NCI-H2107 (cell line): Measurements from ENCODE around the gene DNMT3A.

Source experiments
- DNase-seq: peaks from one replicate; lab custom pipeline; 2025; lab: John Stamatoyannopoulos, UW

Gene DNMT3A

GRCh38 chr2:25341753-25342371, at the start of gene DNMT3A:
Gene DNMT3A, minus strand, starts transcription at chr2:25341925. Its CDS starts 27,941 bp downstream, at chr2:25313984.
- DNase-seq, result peak; percentile 25

GRCh38 chr2:25389161-25389560, 47.4 kb upstream of the DNMT3A start:
- DNase-seq, result no peak

- no peak for DNase-seq
Measured at GRCh38 chr2:25388491-25388890, 46.8 kb upstream of the DNMT3A start.

- DNase-seq, result no peak
Measured at GRCh38 chr2:25387876-25388449, 46.2 kb upstream of the DNMT3A start.

- DNase-seq, result no peak
Measured at GRCh38 chr2:25386971-25387875, 45.5 kb upstream of the DNMT3A start.

GRCh38 chr2:25385910-25386309, 44.2 kb upstream of the DNMT3A start:
- no peak for DNase-seq

- DNase-seq, result no peak
Measured at GRCh38 chr2:25383806-25384205, 42.1 kb upstream of the DNMT3A start.

GRCh38 chr2:25381502-25381901, 39.8 kb upstream of the DNMT3A start:
- no peak for DNase-seq

GRCh38 chr2:25380586-25381375, 39.1 kb upstream of the DNMT3A start:
- DNase-seq, result no peak

GRCh38 chr2:25380023-25380422, 38.3 kb upstream of the DNMT3A start:
- no peak for DNase-seq

- no peak for DNase-seq
Measured at GRCh38 chr2:25379535-25379934, 37.8 kb upstream of the DNMT3A start.

GRCh38 chr2:25378731-25379490, 37.2 kb upstream of the DNMT3A start:
- no peak for DNase-seq

- DNase-seq, result no peak
Measured at GRCh38 chr2:25377822-25378421, 36.2 kb upstream of the DNMT3A start.

GRCh38 chr2:25376750-25377621, 35.3 kb upstream of the DNMT3A start:
- DNase-seq, result peak; percentile 79

GRCh38 chr2:25375989-25376545, 34.3 kb upstream of the DNMT3A start:
- no peak for DNase-seq

- DNase-seq, result no peak
Measured at GRCh38 chr2:25375371-25375988, 33.8 kb upstream of the DNMT3A start.

- no peak for DNase-seq
Measured at GRCh38 chr2:25374827-25375226, 33.1 kb upstream of the DNMT3A start.

- DNase-seq, result no peak
Measured at GRCh38 chr2:25374411-25374810, 32.7 kb upstream of the DNMT3A start.

GRCh38 chr2:25373269-25373981, 31.7 kb upstream of the DNMT3A start:
- peak; percentile 5 for DNase-seq
